HFFc6 (cell line): ENCODE measurements around the gene JAZF1. TPM values are rescaled to one million over a fixed set of nuclear protein-coding genes. Genes with fewer than 3 reads are reported as not detected.
A peak's percentile ranks its signal among the peaks of the same experiment; 100 is the strongest.

Experiments
- DNase-seq: peaks from one replicate; pipeline ENCODE4 v3.0.0-alpha.2; 2018
- H3K27ac Mint-ChIP-seq: 2 replicates; pipeline ENCODE4 v1.8.0; 2020; ENCODE audit warnings: mild to moderate bottlenecking, mixed read lengths
- H3K27me3 Mint-ChIP-seq: 2 replicates; pipeline ENCODE4 v1.8.0; 2021; ENCODE audit warnings: mild to moderate bottlenecking, moderate library complexity, mixed read lengths; ENCODE audit not compliant: insufficient read depth
- H3K36me3 Mint-ChIP-seq: 2 replicates; pipeline ENCODE4 v1.8.0; 2021; ENCODE audit warnings: low read depth, mixed read lengths
- H3K4me1 Mint-ChIP-seq: 2 replicates; pipeline ENCODE4 v1.8.0; 2020; ENCODE audit warnings: low read depth, mixed read lengths
- H3K4me3 Mint-ChIP-seq: 2 replicates; pipeline ENCODE4 v1.8.0; 2020; ENCODE audit warnings: mild to moderate bottlenecking, moderate library complexity, mixed read lengths
- H3K9me3 Mint-ChIP-seq: 2 replicates; pipeline ENCODE4 v1.8.0; 2020; ENCODE audit warnings: mild to moderate bottlenecking, mixed read lengths
- CTCF ChIP-seq: fragments of 200-600 bp; sonication (generic); IDR thresholded peaks from 2 replicates; pipeline ENCODE4 v1.5.0; 2021; ENCODE audit warnings: antibody characterized with exemption, mild to moderate bottlenecking
- total RNA-seq, 6 experiments: library from RNA; stranded (reverse); fragmentation: NEBNext Ultra II Directional; extraction: Animal tissue kit (Norgen Biotek cat#: 25700); gene quantifications; 2 replicates in 1 of 6; 3 replicates in 5 of 6; pipeline ENCODE4 v1.2.3, GENCODE V29; 2021

JAZF1 gene
- total RNA-seq, 6 experiments from 2014 or later, result 17.5 to 26.3 (median 21.4) TPM

GRCh38 chr7:28145090-28145626 is 35.4 kb downstream of the JAZF1 start:
- DNase-seq, result no peak
- H3K36me3 Mint-ChIP-seq, result peaks cover 9% of the 10 kb centered on the region

GRCh38 chr7:28144266-28144665 is 36.3 kb downstream of the JAZF1 start:
- H3K9me3 Mint-ChIP-seq, result no peaks in the 10 kb centered on the region
- H3K4me1 Mint-ChIP-seq, result peaks cover 6% of the 10 kb centered on the region; the same call in 1 of the 2 replicates
- H3K27ac Mint-ChIP-seq, result no peak overlapping the region

More at GRCh38 chr7:28145090-28145626, 35.4 kb downstream of the JAZF1 start:
- Mint-ChIP-seq H3K4me1 (peaks cover 9% of the 10 kb centered on the region; the same call in 1 of the 2 replicates), H3K4me3 (no peak overlapping the region), H3K9me3 (no peaks in the 10 kb centered on the region), H3K27ac (no peak overlapping the region), H3K27me3 (no peaks in the 10 kb centered on the region)
- TF ChIP-seq CTCF, result no peak

DNA sequence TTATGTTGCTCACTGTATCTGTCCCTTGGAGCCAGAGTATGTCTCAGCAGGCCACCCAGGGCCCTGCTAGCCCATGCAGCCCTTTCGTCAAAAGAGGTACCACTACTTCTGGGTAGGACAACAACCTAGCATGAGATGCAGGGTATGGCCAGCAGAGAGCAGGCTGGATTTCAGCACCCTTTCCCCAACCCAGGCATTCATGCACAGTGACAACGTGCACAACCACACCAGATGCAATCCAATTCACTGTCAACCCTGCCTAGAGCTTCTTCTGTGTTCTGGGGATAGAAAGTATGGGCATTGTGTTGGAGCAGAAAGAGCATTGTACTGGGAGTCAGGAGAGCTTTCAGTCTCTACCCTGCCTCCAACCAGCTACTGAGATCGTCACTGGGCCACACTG is 37.9 kb downstream of the JAZF1 start:
- Mint-ChIP-seq H3K27me3 (no peaks in the 10 kb centered on the region), H3K36me3 (peaks cover 9% of the 10 kb centered on the region), H3K9me3 (no peaks in the 10 kb centered on the region), H3K4me3 (no peak overlapping the region), H3K4me1 (peaks cover 9% of the 10 kb centered on the region), H3K27ac (no peak overlapping the region)
- DNase-seq, result no peak
- TF ChIP-seq CTCF, result no peak; the same call in 1 of the 2 replicates

More at GRCh38 chr7:28144266-28144665, 36.3 kb downstream of the JAZF1 start:
- TF ChIP-seq CTCF, result peak; percentile 30; the same call in 1 of the 2 replicates
- H3K36me3 Mint-ChIP-seq, result peaks cover 9% of the 10 kb centered on the region
- H3K27me3 Mint-ChIP-seq, result no peaks in the 10 kb centered on the region
- H3K4me3 Mint-ChIP-seq, result no peak overlapping the region
- no peak for DNase-seq

GRCh38 chr7:28140979-28141378 is 39.6 kb downstream of the JAZF1 start:
- H3K4me3 Mint-ChIP-seq, result no peak overlapping the region
- H3K4me1 Mint-ChIP-seq, result peaks cover 22% of the 10 kb centered on the region
- H3K9me3 Mint-ChIP-seq, result no peaks in the 10 kb centered on the region
- peaks cover 10% of the 10 kb centered on the region for H3K36me3 Mint-ChIP-seq
- no peak for TF ChIP-seq CTCF
- H3K27me3 Mint-ChIP-seq, result no peaks in the 10 kb centered on the region
- H3K27ac Mint-ChIP-seq, result no peak overlapping the region
- no peak for DNase-seq

GRCh38 chr7:28138837-28139236 is 41.8 kb downstream of the JAZF1 start:
- H3K9me3 Mint-ChIP-seq, result no peaks in the 10 kb centered on the region
- no peaks in the 10 kb centered on the region for H3K27me3 Mint-ChIP-seq
- no peak for DNase-seq
- H3K4me1 Mint-ChIP-seq, result peaks cover 24% of the 10 kb centered on the region
- H3K27ac Mint-ChIP-seq, result no peak overlapping the region
- no peak for TF ChIP-seq CTCF
- peaks cover 5% of the 10 kb centered on the region for H3K36me3 Mint-ChIP-seq
- H3K4me3 Mint-ChIP-seq, result no peak overlapping the region

DNA sequence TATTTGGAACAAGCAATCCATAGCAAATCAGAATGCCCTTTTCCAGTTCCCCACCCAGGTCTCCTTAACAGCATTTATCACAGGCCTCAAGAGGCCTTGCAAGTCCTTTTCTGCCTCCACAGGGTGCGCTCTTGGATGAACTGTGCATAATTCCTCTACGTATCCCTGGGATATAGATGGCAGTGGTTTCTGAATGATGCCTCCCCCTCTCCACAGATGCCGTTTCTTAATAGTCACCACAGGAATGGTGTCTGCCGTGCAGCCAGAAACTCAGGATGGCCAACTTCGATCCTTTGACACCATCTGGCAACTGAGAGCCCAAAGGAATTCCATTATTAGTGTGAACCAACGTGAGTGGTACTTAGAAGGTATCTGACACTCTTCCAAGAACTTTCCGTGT is 43.1 kb downstream of the JAZF1 start:
- TF ChIP-seq CTCF, result no peak
- H3K9me3 Mint-ChIP-seq, result no peaks in the 10 kb centered on the region
- DNase-seq, result no peak
- H3K36me3 Mint-ChIP-seq, result peaks cover 5% of the 10 kb centered on the region
- H3K4me3 Mint-ChIP-seq, result no peak overlapping the region
- peaks cover 38% of the 10 kb centered on the region for H3K4me1 Mint-ChIP-seq
- no peaks in the 10 kb centered on the region for H3K27me3 Mint-ChIP-seq
- no peak overlapping the region for H3K27ac Mint-ChIP-seq
